Liver (tissue), 9 donors: ENCODE measurements around the gene ZNF14. TPM values are rescaled to one million over a fixed set of nuclear protein-coding genes. Genes with fewer than 3 reads are reported as not detected.

ENCODE experiments used
- DNase-seq: peaks from one replicate; pipeline ENCODE4 v3.0.0-alpha.2; 2017; ENCODE audit warnings: low spot score
- H3K27ac ChIP-seq, 2 donors: one replicate each; pipeline ENCODE4 v1.7.0; 2013; ENCODE audit warnings: inconsistent platforms in 2 of 2, low read length in 2 of 2, control low read depth in 1 of 2, low read depth in 1 of 2, mild to moderate bottlenecking in 1 of 2
- H3K27me3 ChIP-seq, 4 donors: one replicate each; pipeline versions ENCODE4 v1.6.1 to v1.7.0; 2013; ENCODE audit warnings: low read length in 3 of 4, inconsistent platforms in 1 of 4, mild to moderate bottlenecking in 1 of 4, moderate library complexity in 1 of 4; ENCODE audit not compliant: control insufficient read depth in 4 of 4, insufficient read depth in 4 of 4
- H3K36me3 ChIP-seq, 4 donors: one replicate each; pipeline versions ENCODE4 v1.6.1 to v1.7.0; 2013; ENCODE audit warnings: low read length in 3 of 4, mild to moderate bottlenecking in 3 of 4, low read depth in 1 of 4, moderate library complexity in 1 of 4; ENCODE audit not compliant: control insufficient read depth in 4 of 4, insufficient read depth in 3 of 4
- H3K4me1 ChIP-seq, 4 donors: one replicate each; pipeline versions ENCODE4 v1.6.1 to v1.7.0; 2013; ENCODE audit warnings: low read length in 3 of 4, mild to moderate bottlenecking in 3 of 4, moderate library complexity in 1 of 4; ENCODE audit not compliant: control insufficient read depth in 4 of 4, insufficient read depth in 4 of 4
- H3K4me3 ChIP-seq, 3 donors: one replicate each; pipeline versions ENCODE4 v1.6.1 to v1.7.0; 2013; ENCODE audit warnings: low read length in 3 of 3, control low read depth in 1 of 3, low read depth in 1 of 3, mild to moderate bottlenecking in 1 of 3
- H3K9ac ChIP-seq, 2 donors: one replicate each; pipeline ENCODE4 v1.7.0; 2013; ENCODE audit warnings: low read length in 2 of 2, mild to moderate bottlenecking in 2 of 2, moderate library complexity in 2 of 2, control low read depth in 1 of 2, low read depth in 1 of 2
- H3K9me3 ChIP-seq, 4 donors: one replicate each; pipeline versions ENCODE4 v1.6.1 to v1.7.0; 2013; ENCODE audit warnings: low read length in 3 of 4; ENCODE audit not compliant: control insufficient read depth in 4 of 4
- EGR1 ChIP-seq, 2 donors: IDR thresholded peaks; 2 replicates each; pipeline ENCODE4 v1.6.1; 2016 to 2018; ENCODE audit warnings: antibody characterized with exemption in 2 of 2, low read depth in 2 of 2
- FOXA1 ChIP-seq: IDR thresholded peaks from 2 replicates; pipeline ENCODE4 v1.6.1; 2016; ENCODE audit warnings: antibody characterized with exemption
- FOXA2 ChIP-seq: IDR thresholded peaks from 2 replicates; pipeline ENCODE4 v1.6.1; 2016; ENCODE audit warnings: antibody characterized with exemption
- GABPA ChIP-seq, 2 donors: IDR thresholded peaks in 1 of 2; conservative IDR thresholded peaks in 1 of 2; 2 replicates each; pipeline ENCODE4 v1.6.1; 2016; ENCODE audit warnings: antibody characterized with exemption in 2 of 2, mild to moderate bottlenecking in 1 of 2, moderate library complexity in 1 of 2
- HNF4A ChIP-seq, 2 donors: conservative IDR thresholded peaks; 2 replicates each; pipeline ENCODE4 v1.6.1; 2016; ENCODE audit warnings: antibody characterized with exemption in 2 of 2, mild to moderate bottlenecking in 2 of 2
- HNF4G ChIP-seq: IDR thresholded peaks from 2 replicates; pipeline ENCODE4 v1.6.1; 2016; ENCODE audit warnings: antibody characterized with exemption
- JUND ChIP-seq, 2 donors: IDR thresholded peaks; 2 replicates each; pipeline ENCODE4 v1.6.1; 2016; ENCODE audit warnings: antibody characterized with exemption in 2 of 2
- NR2F2 ChIP-seq: IDR thresholded peaks from 2 replicates; pipeline ENCODE4 v1.6.1; 2016; ENCODE audit warnings: antibody characterized with exemption
- RAD21 ChIP-seq, 2 donors: IDR thresholded peaks; 2 replicates each; pipeline ENCODE4 v1.6.1; 2016; ENCODE audit warnings: antibody characterized with exemption in 2 of 2, mild to moderate bottlenecking in 2 of 2
- RXRA ChIP-seq, 2 donors: IDR thresholded peaks; 2 replicates each; pipeline ENCODE4 v1.6.1; 2017 to 2018; ENCODE audit warnings: antibody characterized with exemption in 2 of 2, mild to moderate bottlenecking in 1 of 2
- SP1 ChIP-seq: IDR thresholded peaks from 2 replicates; pipeline ENCODE4 v1.6.1; 2018; ENCODE audit warnings: antibody characterized with exemption, mild to moderate bottlenecking
- YY1 ChIP-seq: IDR thresholded peaks from 2 replicates; pipeline ENCODE4 v1.6.1; 2016; ENCODE audit warnings: antibody characterized with exemption, mild to moderate bottlenecking
- WGBS: extraction: QIAGEN DNeasy Blood & Tissue Kit; methylation state at CpG from one replicate; pipeline ENCODE4 v1.1.7; 2013; 5-methylcytosine and 5-hydroxymethylcytosine counted together
- polyA plus RNA-seq, 2 donors: library from polyadenylated mRNA; stranded (reverse) in 1 of 2; unstranded in 1 of 2; fragments of 200-250 nt in 1 of 2; fragments of >200 nt in 1 of 2; fragmentation: Nextera tagmentation in 1 of 2; extraction: Ambion mirVana in 1 of 2; gene quantifications; one replicate each; pipeline versions ENCODE4 v1.2.1 to v1.2.3, GENCODE V29; 2013 to 2015
- total RNA-seq, 2 donors: library from RNA; depleted of rRNA; stranded (reverse); fragments of >200 nt; gene quantifications; one replicate each; pipeline ENCODE4 v1.2.3, GENCODE V29; 2014
- TF ChIP-seq, protein P1 (sequence below): IDR thresholded peaks from 2 replicates; pipeline ENCODE4 v1.6.1; 2016; ENCODE audit warnings: antibody characterized with exemption, mild to moderate bottlenecking
- TF ChIP-seq, protein P2 (sequence below): fragments of 150-350 bp; IDR thresholded peaks from 2 replicates; pipeline ENCODE4 v1.5.1; 2017; ENCODE audit warnings: improper control_type of control experiment, low read depth, low read length; ENCODE audit not compliant: missing input control
- TF ChIP-seq, protein P3 (sequence below): IDR thresholded peaks from 2 replicates; pipeline ENCODE4 v1.6.1; 2016; ENCODE audit warnings: antibody characterized with exemption
- donor health status: healthy.
- donor health status: healthy.
- donor health status: healthy.
- donor health status: healthy.
- donor health status: healthy.

Gene ZNF14
- total and polyA plus RNA-seq, 4 donors: 0.28 to 2.6 (median 0.90) TPM

DNA sequence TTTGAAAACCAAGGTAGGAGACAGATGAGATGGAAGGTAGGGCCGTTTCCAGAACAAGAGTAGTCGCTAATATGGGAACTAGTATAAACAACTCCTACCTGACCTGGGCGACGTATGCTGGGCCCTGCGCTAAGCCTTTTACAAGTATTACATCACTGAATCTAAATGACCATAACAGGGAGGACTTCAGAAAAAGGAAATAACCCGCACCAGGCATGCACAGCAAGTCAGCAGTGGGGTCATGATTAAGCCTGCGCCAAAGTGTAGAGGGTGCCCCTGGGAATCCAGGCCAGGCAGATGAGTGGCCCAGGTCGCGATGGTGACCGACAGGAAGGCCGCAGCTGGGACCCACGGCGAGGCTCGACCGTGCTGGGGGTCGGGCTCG, 70.0 kb downstream of the ZNF14 start:
- Histone ChIP-seq H3K36me3 (peaks cover 4 to 17% (median 9%) of the 10 kb centered on the region in 4 donors), H3K4me3 (peak overlapping the region; percentile 97 to 99 (median 99)), H3K27ac (peak overlapping the region; percentile 98), H3K9ac (peak overlapping the region; percentile 62 to 99), H3K4me1 (peaks cover 4 to 20% (median 17%) of the 10 kb centered on the region in 4 donors), H3K27me3 (no peaks in the 10 kb centered on the region), H3K9me3 (no peaks in the 10 kb centered on the region)
- TF ChIP-seq HNF4A (conservative IDR thresholded peaks at IDR 0.05): no peak
- TF ChIP-seq YY1: no peak
- TF ChIP-seq, protein P1, sequence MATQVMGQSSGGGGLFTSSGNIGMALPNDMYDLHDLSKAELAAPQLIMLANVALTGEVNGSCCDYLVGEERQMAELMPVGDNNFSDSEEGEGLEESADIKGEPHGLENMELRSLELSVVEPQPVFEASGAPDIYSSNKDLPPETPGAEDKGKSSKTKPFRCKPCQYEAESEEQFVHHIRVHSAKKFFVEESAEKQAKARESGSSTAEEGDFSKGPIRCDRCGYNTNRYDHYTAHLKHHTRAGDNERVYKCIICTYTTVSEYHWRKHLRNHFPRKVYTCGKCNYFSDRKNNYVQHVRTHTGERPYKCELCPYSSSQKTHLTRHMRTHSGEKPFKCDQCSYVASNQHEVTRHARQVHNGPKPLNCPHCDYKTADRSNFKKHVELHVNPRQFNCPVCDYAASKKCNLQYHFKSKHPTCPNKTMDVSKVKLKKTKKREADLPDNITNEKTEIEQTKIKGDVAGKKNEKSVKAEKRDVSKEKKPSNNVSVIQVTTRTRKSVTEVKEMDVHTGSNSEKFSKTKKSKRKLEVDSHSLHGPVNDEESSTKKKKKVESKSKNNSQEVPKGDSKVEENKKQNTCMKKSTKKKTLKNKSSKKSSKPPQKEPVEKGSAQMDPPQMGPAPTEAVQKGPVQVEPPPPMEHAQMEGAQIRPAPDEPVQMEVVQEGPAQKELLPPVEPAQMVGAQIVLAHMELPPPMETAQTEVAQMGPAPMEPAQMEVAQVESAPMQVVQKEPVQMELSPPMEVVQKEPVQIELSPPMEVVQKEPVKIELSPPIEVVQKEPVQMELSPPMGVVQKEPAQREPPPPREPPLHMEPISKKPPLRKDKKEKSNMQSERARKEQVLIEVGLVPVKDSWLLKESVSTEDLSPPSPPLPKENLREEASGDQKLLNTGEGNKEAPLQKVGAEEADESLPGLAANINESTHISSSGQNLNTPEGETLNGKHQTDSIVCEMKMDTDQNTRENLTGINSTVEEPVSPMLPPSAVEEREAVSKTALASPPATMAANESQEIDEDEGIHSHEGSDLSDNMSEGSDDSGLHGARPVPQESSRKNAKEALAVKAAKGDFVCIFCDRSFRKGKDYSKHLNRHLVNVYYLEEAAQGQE: no peak
- no peak for TF ChIP-seq SP1
- no peak for DNase-seq
- WGBS: 8% methylated on average over 17 of the region's 17 CpGs

DNA sequence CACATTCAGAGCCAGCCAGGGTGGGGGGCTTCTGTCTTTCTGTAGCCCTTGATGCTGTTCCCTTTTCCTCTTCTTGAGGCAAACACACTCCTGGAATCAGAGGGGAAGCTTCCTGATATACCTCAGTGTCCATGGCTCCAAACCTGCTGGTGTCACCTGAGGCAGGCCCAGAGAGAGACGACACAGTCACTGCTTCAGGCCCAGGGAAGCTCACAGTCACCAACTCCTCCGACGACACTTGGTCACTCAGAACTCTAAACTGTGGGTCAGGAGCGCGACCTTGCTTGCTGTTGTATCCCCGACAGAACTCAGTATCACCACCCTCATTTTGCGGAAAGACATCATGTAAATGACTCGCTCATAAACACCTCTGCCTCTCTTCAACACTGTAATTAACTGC, 70.6 kb downstream of the ZNF14 start:
- Histone ChIP-seq H3K9ac (peak overlapping the region in 1 of 2 donors; percentile 99), H3K27ac (no peak overlapping the region), H3K36me3 (peaks cover 4 to 21% (median 11%) of the 10 kb centered on the region in 4 donors), H3K4me3 (peak overlapping the region; percentile 97 to 99 (median 99)), H3K4me1 (peaks cover 4 to 20% (median 17%) of the 10 kb centered on the region in 4 donors), H3K27me3 (no peaks in the 10 kb centered on the region), H3K9me3 (no peaks in the 10 kb centered on the region)
- TF ChIP-seq EGR1 (IDR thresholded peaks at IDR 0.05; ENCODE audit: low read depth in 2 of 2) (no peak), NR2F2 (no peak), FOXA1 (no peak), HNF4G (no peak), JUND (IDR thresholded peaks at IDR 0.05) (no peak), YY1 (no peak)
- DNase-seq: no peak
- WGBS: 85% methylated on average over 8 of the region's 8 CpGs

DNA sequence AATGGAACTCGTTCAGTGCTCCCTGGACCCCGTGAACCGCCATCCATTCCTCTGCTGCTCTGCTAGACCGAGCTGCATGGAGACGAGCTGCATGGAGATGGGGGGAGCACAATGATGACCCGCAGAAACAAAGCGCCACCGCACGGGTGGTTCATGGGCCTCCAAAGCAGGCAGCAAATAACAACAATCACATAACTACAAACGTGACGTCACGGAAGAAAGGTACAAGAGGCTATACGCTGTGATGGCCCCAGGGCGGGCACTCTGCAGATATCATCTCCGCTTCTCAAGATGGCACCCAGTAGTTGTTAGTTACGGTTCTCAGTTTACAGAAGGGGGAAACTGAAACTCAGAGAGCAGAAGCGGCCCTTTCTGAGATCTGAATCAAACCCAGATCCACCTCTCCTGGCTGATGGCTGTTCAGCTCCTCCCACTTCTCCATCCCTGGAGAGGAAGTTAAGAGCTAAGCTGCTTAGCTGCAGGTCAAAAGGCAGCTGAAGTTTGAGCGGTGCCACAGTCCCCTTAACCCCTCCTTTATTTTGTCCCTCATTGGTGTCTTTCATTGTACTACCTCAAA, 71.1 kb downstream of the ZNF14 start:
- DNase-seq: no peak
- TF ChIP-seq, protein P2, sequence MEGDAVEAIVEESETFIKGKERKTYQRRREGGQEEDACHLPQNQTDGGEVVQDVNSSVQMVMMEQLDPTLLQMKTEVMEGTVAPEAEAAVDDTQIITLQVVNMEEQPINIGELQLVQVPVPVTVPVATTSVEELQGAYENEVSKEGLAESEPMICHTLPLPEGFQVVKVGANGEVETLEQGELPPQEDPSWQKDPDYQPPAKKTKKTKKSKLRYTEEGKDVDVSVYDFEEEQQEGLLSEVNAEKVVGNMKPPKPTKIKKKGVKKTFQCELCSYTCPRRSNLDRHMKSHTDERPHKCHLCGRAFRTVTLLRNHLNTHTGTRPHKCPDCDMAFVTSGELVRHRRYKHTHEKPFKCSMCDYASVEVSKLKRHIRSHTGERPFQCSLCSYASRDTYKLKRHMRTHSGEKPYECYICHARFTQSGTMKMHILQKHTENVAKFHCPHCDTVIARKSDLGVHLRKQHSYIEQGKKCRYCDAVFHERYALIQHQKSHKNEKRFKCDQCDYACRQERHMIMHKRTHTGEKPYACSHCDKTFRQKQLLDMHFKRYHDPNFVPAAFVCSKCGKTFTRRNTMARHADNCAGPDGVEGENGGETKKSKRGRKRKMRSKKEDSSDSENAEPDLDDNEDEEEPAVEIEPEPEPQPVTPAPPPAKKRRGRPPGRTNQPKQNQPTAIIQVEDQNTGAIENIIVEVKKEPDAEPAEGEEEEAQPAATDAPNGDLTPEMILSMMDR: no peak
- TF ChIP-seq RXRA (IDR thresholded peaks at IDR 0.05) (no peak), GABPA (IDR thresholded peaks at IDR 0.05 in 1 of 2, conservative IDR thresholded peaks at IDR 0.05 in 1 of 2) (no peak), JUND (IDR thresholded peaks at IDR 0.05) (no peak), EGR1 (IDR thresholded peaks at IDR 0.05; ENCODE audit: low read depth in 2 of 2) (no peak), FOXA1 (no peak), YY1 (no peak), NR2F2 (no peak), RAD21 (IDR thresholded peaks at IDR 0.05) (no peak), HNF4G (no peak), HNF4A (conservative IDR thresholded peaks at IDR 0.05) (no peak), FOXA2 (no peak)
- TF ChIP-seq, protein P1: no peak
- TF ChIP-seq, protein P3, sequence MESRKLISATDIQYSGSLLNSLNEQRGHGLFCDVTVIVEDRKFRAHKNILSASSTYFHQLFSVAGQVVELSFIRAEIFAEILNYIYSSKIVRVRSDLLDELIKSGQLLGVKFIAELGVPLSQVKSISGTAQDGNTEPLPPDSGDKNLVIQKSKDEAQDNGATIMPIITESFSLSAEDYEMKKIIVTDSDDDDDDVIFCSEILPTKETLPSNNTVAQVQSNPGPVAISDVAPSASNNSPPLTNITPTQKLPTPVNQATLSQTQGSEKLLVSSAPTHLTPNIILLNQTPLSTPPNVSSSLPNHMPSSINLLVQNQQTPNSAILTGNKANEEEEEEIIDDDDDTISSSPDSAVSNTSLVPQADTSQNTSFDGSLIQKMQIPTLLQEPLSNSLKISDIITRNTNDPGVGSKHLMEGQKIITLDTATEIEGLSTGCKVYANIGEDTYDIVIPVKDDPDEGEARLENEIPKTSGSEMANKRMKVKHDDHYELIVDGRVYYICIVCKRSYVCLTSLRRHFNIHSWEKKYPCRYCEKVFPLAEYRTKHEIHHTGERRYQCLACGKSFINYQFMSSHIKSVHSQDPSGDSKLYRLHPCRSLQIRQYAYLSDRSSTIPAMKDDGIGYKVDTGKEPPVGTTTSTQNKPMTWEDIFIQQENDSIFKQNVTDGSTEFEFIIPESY: no peak
- no peak overlapping the region for H3K27ac ChIP-seq
- WGBS: 81% methylated on average over 18 of the region's 18 CpGs
- peaks cover 4 to 20% (median 17%) of the 10 kb centered on the region in 4 donors for H3K4me1 ChIP-seq
- peaks cover 8 to 27% (median 16%) of the 10 kb centered on the region in 4 donors for H3K36me3 ChIP-seq
- H3K9me3 ChIP-seq: no peaks in the 10 kb centered on the region
- H3K27me3 ChIP-seq: no peaks in the 10 kb centered on the region
- no peak overlapping the region for H3K9ac ChIP-seq
- H3K4me3 ChIP-seq: no peak overlapping the region
